HepG2 (cell line): ENCODE data around the gene PODXL2. TPM values are rescaled to one million over a fixed set of nuclear protein-coding genes. Genes with fewer than 3 reads are reported as not detected.

ENCODE experiments used
- CBX5 ChIP-seq: sonication (generic); formaldehyde crosslinking; IDR thresholded peaks from 2 replicates; pipeline ENCODE4 v1.4.0; 2020; ENCODE audit warnings: missing genetic modification reagents, borderline replicate concordance
- CEBPG ChIP-seq: IDR thresholded peaks from 2 replicates; pipeline ENCODE4 v1.6.1; 2016
- CHD2 ChIP-seq: IDR thresholded peaks from 2 replicates; pipeline ENCODE4 v1.6.1; 2011; ENCODE audit warnings: low read depth, low read length, improper control_type of control experiment
- DNMT3B ChIP-seq: conservative IDR thresholded peaks from 2 replicates; pipeline ENCODE4 v1.6.1; 2016; ENCODE audit warnings: missing biosample characterization, control low read depth
- EP300 ChIP-seq, 3 experiments: sonication (generic) in 1 of 3; formaldehyde crosslinking in 1 of 3; IDR thresholded peaks; 2 replicates each; pipeline versions ENCODE4 v1.5.1 to v1.6.1; 2011 to 2020; ENCODE audit warnings: low read depth in 2 of 3, low read length in 2 of 3, borderline replicate concordance in 1 of 3, improper control_type of control experiment in 1 of 3, mild to moderate bottlenecking in 1 of 3, missing genetic modification reagents in 1 of 3, moderate library complexity in 1 of 3
- GZF1 ChIP-seq: sonication (generic); formaldehyde crosslinking; IDR thresholded peaks from 2 replicates; pipeline ENCODE4 v1.5.1; 2020; ENCODE audit warnings: mild to moderate bottlenecking, missing genetic modification reagents
- KMT2B ChIP-seq: IDR thresholded peaks from 2 replicates; pipeline ENCODE4 v1.6.1; 2016; ENCODE audit warnings: missing genetic modification reagents, missing compliant biosample characterization
- MAFF ChIP-seq: IDR thresholded peaks from 2 replicates; pipeline ENCODE4 v1.6.1; 2011; ENCODE audit warnings: low read depth, low read length, improper control_type of control experiment
- NAIF1 ChIP-seq: sonication (generic); formaldehyde crosslinking; IDR thresholded peaks from 2 replicates; pipeline ENCODE4 v1.5.0; 2020; ENCODE audit warnings: mild to moderate bottlenecking, missing genetic modification reagents, borderline replicate concordance
- NFYB ChIP-seq: sonication (generic); formaldehyde crosslinking; IDR thresholded peaks from 2 replicates; pipeline ENCODE4 v1.4.0; 2020; ENCODE audit warnings: missing genetic modification reagents
- NRL ChIP-seq: sonication (generic); formaldehyde crosslinking; IDR thresholded peaks from 2 replicates; pipeline ENCODE4 v1.5.0; 2020; ENCODE audit warnings: missing genetic modification reagents, mild to moderate bottlenecking, moderate library complexity, borderline replicate concordance
- ONECUT2 ChIP-seq: sonication (generic); formaldehyde crosslinking; IDR thresholded peaks from 2 replicates; pipeline ENCODE4 v1.4.0; 2020; ENCODE audit warnings: missing genetic modification reagents
- SP140L ChIP-seq: sonication (generic); formaldehyde crosslinking; IDR thresholded peaks from 2 replicates; pipeline ENCODE4 v1.4.0; 2020; ENCODE audit warnings: missing genetic modification reagents, borderline replicate concordance
- ZFAT ChIP-seq: sonication (generic); formaldehyde crosslinking; conservative IDR thresholded peaks from 2 replicates; pipeline ENCODE4 v1.8.1; 2023; ENCODE audit warnings: missing genetic modification reagents, inconsistent platforms
- ZNF124 ChIP-seq: sonication (generic); formaldehyde crosslinking; IDR thresholded peaks from 2 replicates; pipeline ENCODE4 v1.4.0; 2020; ENCODE audit warnings: missing genetic modification reagents
- ZNF549 ChIP-seq: sonication (generic); formaldehyde crosslinking; IDR thresholded peaks from 2 replicates; pipeline ENCODE4 v1.5.0; 2020; ENCODE audit warnings: missing genetic modification reagents
- ZNF564 ChIP-seq: sonication (generic); formaldehyde crosslinking; IDR thresholded peaks from 2 replicates; pipeline ENCODE4 v1.8.1; 2023; ENCODE audit warnings: mild to moderate bottlenecking, missing genetic modification reagents
- ZNF607 ChIP-seq: sonication (generic); formaldehyde crosslinking; IDR thresholded peaks from 2 replicates; pipeline ENCODE4 v1.5.1; 2020; ENCODE audit warnings: missing genetic modification reagents, mild to moderate bottlenecking, borderline replicate concordance
- polyA plus RNA-seq, 8 experiments: library from polyadenylated mRNA; depleted of rRNA in 3 of 8; stranded (reverse) in 7 of 8; unstranded in 1 of 8; fragments of >200 nt; fragmentation: Illumina TruSeq in 4 of 8; extraction: Trizol in 4 of 8; gene quantifications; 2 replicates each; pipeline versions ENCODE4 v1.2.1 to v1.2.3, GENCODE V29; 2011 to 2016; ENCODE audit warnings: low read depth in 4 of 8, missing spikeins in 1 of 8, mixed read lengths in 1 of 8; ENCODE audit not compliant: insufficient read depth in 1 of 8
- total RNA-seq, 5 experiments: library from RNA; depleted of rRNA; stranded (reverse); fragments of >200 nt; fragmentation: Illumina TruSeq; extraction: Trizol; gene quantifications; 2 replicates each; pipeline ENCODE4 v1.2.3, GENCODE V29; 2016; ENCODE audit warnings: low read depth in 1 of 5
- TF ChIP-seq, protein P1 (sequence below): sonication (generic); formaldehyde crosslinking; IDR thresholded peaks from 2 replicates; pipeline ENCODE4 v1.5.0; 2020; ENCODE audit warnings: mild to moderate bottlenecking, missing genetic modification reagents
- TF ChIP-seq, protein P2 (sequence below): conservative IDR thresholded peaks from 2 replicates; pipeline ENCODE4 v1.6.1; 2018; ENCODE audit warnings: missing genetic modification reagents
- TF ChIP-seq, protein P3 (sequence below): sonication (generic); formaldehyde crosslinking; IDR thresholded peaks from 2 replicates; pipeline ENCODE4 v1.4.0; 2020; ENCODE audit warnings: missing genetic modification reagents
- TF ChIP-seq, protein P4 (sequence below): IDR thresholded peaks from 2 replicates; pipeline ENCODE4 v1.6.1; 2016; ENCODE audit warnings: missing compliant biosample characterization, missing genetic modification reagents, borderline replicate concordance
- TF ChIP-seq, protein P5 (sequence below): IDR thresholded peaks from 2 replicates; pipeline ENCODE4 v1.6.1; 2016

Gene PODXL2
- total and polyA plus RNA-seq, 2 of the 13 experiments (the other 11 are each of a cell fraction or from before 2014, with no cell fraction given) = 20.4 to 25.1 TPM

DNA sequence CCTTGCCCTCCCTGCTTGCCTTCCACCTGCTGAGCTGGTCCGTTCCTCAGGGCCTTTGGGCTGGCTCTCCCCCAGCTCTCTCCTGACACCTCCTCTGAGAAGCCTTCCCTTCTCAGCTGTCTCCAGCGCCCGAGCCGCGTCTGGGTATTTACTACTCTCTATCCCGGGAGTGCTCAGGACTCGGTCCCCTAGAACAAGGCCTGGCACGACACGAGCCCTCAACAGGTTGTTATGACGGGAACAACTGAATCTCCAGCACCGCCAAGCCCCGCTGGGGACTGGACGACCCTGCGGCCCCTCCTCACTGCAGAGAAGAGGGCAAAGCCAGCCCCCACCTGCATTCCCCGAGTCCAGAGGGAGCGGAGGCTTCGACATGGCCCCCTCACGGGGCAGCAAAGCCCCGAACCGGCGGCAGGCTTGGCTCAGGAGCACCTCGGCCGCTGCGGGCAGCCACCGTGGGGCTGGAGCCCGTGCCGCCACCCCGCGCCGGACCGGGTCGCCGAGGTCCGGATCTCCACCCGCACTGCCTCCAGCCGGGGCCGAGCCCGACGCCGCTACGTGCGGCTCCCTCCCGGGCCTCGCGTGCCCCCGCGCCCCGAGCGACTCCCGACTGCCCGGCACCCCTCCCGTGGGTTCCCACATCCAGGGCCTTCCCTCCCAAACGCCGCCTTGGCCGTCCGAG lies 39.2 kb upstream of the PODXL2 start (continued):
- TF ChIP-seq, protein P1, sequence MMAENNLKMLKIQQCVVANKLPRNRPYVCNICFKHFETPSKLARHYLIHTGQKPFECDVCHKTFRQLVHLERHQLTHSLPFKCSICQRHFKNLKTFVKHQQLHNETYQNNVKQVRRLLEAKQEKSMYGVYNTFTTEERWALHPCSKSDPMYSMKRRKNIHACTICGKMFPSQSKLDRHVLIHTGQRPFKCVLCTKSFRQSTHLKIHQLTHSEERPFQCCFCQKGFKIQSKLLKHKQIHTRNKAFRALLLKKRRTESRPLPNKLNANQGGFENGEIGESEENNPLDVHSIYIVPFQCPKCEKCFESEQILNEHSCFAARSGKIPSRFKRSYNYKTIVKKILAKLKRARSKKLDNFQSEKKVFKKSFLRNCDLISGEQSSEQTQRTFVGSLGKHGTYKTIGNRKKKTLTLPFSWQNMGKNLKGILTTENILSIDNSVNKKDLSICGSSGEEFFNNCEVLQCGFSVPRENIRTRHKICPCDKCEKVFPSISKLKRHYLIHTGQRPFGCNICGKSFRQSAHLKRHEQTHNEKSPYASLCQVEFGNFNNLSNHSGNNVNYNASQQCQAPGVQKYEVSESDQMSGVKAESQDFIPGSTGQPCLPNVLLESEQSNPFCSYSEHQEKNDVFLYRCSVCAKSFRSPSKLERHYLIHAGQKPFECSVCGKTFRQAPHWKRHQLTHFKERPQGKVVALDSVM (CRISPR knock-in tag) = 0 out of 2 replicates have a peak, but pooled peaks have one; percentile 12
- TF ChIP-seq EP300 (IDR thresholded peaks at IDR 0.05; ENCODE audit: low read depth in 2 of 2, low read length in 2 of 2) (no peak), EP300 (CRISPR knock-in tag; IDR thresholded peaks at IDR 0.05; ENCODE audit: borderline replicate concordance) (no peak), CHD2 (no peak), ONECUT2 (CRISPR knock-in tag) (no peak), ZFAT (CRISPR knock-in tag) (no peak), ZNF124 (CRISPR knock-in tag) (no peak), NAIF1 (CRISPR knock-in tag) (no peak), DNMT3B (no peak), SP140L (CRISPR knock-in tag) (no peak), NRL (no peak), ZNF564 (CRISPR knock-in tag) (no peak), MAFF (no peak), KMT2B (no peak), CBX5 (CRISPR knock-in tag) (no peak), ZNF607 (CRISPR knock-in tag) (peak; percentile 51; the same call in 1 of the 2 replicates), ZNF549 (no peak), NFYB (CRISPR knock-in tag) (no peak), CEBPG (no peak), GZF1 (CRISPR knock-in tag) (no peak)
- TF ChIP-seq, protein P2, sequence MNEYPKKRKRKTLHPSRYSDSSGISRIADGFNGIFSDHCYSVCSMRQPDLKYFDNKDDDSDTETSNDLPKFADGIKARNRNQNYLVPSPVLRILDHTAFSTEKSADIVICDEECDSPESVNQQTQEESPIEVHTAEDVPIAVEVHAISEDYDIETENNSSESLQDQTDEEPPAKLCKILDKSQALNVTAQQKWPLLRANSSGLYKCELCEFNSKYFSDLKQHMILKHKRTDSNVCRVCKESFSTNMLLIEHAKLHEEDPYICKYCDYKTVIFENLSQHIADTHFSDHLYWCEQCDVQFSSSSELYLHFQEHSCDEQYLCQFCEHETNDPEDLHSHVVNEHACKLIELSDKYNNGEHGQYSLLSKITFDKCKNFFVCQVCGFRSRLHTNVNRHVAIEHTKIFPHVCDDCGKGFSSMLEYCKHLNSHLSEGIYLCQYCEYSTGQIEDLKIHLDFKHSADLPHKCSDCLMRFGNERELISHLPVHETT (CRISPR knock-in tag) = no peak
- TF ChIP-seq, protein P3, sequence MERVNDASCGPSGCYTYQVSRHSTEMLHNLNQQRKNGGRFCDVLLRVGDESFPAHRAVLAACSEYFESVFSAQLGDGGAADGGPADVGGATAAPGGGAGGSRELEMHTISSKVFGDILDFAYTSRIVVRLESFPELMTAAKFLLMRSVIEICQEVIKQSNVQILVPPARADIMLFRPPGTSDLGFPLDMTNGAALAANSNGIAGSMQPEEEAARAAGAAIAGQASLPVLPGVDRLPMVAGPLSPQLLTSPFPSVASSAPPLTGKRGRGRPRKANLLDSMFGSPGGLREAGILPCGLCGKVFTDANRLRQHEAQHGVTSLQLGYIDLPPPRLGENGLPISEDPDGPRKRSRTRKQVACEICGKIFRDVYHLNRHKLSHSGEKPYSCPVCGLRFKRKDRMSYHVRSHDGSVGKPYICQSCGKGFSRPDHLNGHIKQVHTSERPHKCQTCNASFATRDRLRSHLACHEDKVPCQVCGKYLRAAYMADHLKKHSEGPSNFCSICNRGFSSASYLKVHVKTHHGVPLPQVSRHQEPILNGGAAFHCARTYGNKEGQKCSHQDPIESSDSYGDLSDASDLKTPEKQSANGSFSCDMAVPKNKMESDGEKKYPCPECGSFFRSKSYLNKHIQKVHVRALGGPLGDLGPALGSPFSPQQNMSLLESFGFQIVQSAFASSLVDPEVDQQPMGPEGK (CRISPR knock-in tag) = no peak
- TF ChIP-seq, protein P4, sequence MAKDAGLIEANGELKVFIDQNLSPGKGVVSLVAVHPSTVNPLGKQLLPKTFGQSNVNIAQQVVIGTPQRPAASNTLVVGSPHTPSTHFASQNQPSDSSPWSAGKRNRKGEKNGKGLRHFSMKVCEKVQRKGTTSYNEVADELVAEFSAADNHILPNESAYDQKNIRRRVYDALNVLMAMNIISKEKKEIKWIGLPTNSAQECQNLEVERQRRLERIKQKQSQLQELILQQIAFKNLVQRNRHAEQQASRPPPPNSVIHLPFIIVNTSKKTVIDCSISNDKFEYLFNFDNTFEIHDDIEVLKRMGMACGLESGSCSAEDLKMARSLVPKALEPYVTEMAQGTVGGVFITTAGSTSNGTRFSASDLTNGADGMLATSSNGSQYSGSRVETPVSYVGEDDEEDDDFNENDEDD (CRISPR knock-in tag) = no peak
- TF ChIP-seq, protein P5, sequence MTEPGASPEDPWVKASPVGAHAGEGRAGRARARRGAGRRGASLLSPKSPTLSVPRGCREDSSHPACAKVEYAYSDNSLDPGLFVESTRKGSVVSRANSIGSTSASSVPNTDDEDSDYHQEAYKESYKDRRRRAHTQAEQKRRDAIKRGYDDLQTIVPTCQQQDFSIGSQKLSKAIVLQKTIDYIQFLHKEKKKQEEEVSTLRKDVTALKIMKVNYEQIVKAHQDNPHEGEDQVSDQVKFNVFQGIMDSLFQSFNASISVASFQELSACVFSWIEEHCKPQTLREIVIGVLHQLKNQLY (CRISPR knock-in tag) = no peak
